HG02938 (cell line): ENCODE data around the gene C16orf95.
"Not testable (repeated sequence)": the region's sequence is repeated elsewhere in the genome, so short reads cannot be mapped to it uniquely, and the experiment has no call there.

Source experiments
- ATAC-seq: cut with Tn5 transposase; IDR thresholded peaks from one replicate; pipeline ENCODE4 v1.9.1; 2021; ENCODE audit warnings: mild to moderate bottlenecking, moderate library complexity; ENCODE audit not compliant: unreplicated experiment

Gene C16orf95

DNA sequence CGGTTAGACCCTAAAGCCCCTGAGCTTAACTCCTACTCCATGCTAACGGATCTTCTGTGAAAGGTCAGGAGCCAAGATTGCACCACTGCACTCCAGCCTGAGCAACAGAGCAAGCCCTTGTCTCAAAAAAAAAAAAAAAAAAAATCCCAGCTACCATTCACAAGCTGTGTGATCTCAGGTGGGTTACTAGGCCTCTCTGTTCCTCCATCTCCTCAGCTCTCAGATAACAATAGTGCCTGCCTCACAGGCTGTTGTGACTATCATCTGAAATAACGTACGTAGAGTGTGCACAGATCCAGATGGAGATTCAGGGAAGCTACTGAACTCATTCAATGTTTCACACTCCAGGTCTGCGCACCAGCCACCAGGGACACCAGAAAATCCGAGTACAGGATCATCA, 57.8 kb downstream of the C16orf95 start:
- ATAC-seq, result no peak

DNA sequence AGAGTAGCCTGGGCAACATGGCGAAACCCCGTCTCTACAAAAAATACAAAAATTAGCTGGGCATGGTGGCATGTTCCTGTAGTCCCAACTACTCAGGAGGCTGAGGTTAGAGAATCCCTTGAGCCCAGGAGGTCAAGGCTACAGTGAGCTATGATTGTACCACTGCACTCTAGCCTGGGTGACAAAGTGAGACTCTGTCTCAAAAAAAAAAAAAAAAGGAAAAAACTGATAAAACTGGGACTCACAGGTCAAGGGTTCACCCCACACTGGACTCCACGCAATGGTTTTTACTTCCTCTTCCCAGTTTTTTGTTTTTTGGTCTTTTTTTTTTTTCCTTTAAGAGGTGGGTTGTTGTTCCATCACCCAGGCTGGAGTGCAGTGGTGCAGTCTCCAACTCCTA, 58.5 kb downstream of the C16orf95 start:
- ATAC-seq, result not testable (repeated sequence)

DNA sequence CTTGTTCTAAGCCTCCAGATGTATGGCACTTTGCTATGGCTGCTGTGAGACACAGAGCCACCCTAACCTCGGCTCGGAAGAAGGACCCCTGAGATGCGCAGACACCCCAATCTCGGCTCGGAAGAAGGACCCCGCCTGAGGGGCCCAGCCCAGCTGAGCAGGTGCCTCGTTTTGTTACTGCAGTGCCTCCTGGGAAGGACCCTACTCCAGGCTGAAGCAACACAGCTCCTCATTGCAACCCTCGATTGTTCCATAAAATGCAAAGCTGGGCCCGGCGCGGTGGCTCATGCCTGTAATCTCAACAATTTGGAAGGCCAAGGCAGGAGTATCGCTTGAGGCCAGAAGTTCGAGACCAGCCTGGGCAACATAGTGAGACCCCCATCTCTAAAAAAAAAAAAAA, 61.3 kb downstream of the C16orf95 start:
- no peak for ATAC-seq

DNA sequence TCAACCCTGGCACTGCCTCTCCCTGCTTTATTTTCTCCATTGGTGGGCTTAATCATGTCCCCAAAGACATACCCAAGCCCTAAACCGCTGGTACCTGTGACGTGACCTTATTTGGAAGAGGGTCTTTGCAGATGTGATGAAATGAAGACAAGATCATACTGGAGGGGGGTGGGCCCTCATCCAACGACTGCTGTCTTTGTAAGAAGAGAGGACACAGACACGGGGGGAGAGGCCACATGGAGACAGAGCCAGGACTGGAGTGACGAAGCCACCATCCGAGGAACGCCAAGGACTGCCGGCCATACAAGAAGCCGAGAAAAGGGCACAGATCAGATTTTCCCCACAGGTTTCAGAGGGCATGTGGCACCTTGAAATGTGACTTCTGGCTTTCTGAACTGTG, 62.5 kb downstream of the C16orf95 start:
- ATAC-seq, result no peak

DNA sequence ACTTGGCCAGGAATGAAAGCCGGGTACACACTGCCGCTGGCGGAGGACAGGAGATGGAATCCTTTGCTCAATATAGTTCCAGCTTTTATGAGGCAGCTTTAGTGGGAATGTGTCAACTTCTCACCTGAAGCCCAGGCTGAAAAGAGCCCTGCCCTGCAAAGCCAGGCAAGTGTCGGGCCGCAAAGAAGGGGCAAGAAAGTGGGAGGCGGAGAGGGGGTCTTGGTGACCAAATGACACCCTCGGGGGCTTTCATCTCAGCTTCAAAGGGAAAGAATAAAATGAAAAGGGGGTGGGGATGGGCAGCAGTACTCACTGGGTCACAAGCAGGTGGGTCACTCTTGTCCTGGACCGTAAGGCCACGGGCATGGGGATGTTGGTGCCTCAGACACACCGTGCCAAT, 62.9 kb downstream of the C16orf95 start:
- no peak for ATAC-seq

DNA sequence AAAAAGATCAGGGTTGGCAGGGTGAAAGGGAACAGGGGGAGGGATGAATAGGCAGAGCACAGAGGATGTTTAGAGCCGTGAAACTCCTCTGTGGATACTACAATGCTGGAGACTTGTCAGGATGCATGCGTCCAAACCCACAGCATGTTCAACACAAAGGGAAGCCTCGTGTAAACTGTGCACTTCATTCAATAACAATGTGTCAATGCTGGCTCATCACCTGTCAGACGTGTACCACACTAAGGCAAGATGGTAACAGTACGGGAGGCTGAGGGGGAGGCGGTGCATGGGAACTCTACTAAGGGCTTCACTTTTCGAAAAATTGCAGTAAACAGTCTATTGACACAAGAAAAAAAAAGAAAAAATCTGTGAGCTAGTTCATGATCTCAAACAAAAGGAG, 63.7 kb downstream of the C16orf95 start:
- no peak for ATAC-seq
